HCT116 (cell line): ENCODE data around the gene RNPS1. TPM values are rescaled to one million over a fixed set of nuclear protein-coding genes. Genes with fewer than 3 reads are reported as not detected.

ENCODE experiments used
- ATAC-seq: fragments of 200-7000 bp; cut with Tn5 transposase; 2 replicates; pipeline ENCODE4 v1.9.1; 2020; ENCODE audit warnings: mild to moderate bottlenecking, moderate library complexity
- BruUV-seq: library from RNA; stranded (reverse); fragments of 400-500 nt; replicated peaks from 2 replicates; lab custom pipeline; 2021; lab: Mats Ljungman, UMichigan
- CTCF ChIA-PET: fragments of 300-600 bp; sonication (Branson Sonifier 250); formaldehyde crosslinking; loops from one replicate; lab custom pipeline; 2021; ENCODE audit warnings: antibody characterized with exemption; lab: Charles Lee
- POLR2A ChIA-PET: fragments of 300-600, 350-600 bp; sonication (Branson Sonifier 250); formaldehyde crosslinking; loops from one replicate; lab custom pipeline; 2021; ENCODE audit warnings: antibody characterized with exemption; lab: Charles Lee
- RAD21 ChIA-PET, 2 experiments: fragments of 300-600 bp; sonication (Branson Sonifier 250); formaldehyde crosslinking; loops; one replicate each; lab custom pipeline; 2023; ENCODE audit warnings: low total read pairs in 2 of 2; ENCODE audit not compliant: uncharacterized antibody in 2 of 2, unreplicated experiment in 2 of 2, low non-redundant PET in 1 of 2; lab: Charles Lee
- DNase-seq: peaks from one replicate; pipeline ENCODE4 v3.0.0-alpha.2; 2010; ENCODE audit warnings: low read depth, low spot score
- H2AFZ ChIP-seq: fragments of 200-600 bp; shearing (Covaris generic), sonication (generic); 2 replicates; pipeline ENCODE4 v1.6.1; 2017; ENCODE audit warnings: low read depth, mixed run types, mixed read lengths, antibody characterized with exemption, low read length; ENCODE audit not compliant: poor library complexity, severe bottlenecking
- H3K27ac ChIP-seq: 2 replicates; pipeline ENCODE4 v1.5.1; 2012; ENCODE audit warnings: low read depth, low read length
- H3K27me3 ChIP-seq: fragments of 200-600 bp; sonication (generic); 2 replicates; pipeline ENCODE4 v1.6.1; 2016; ENCODE audit warnings: mixed run types, low read length, mixed read lengths; ENCODE audit not compliant: insufficient read depth
- H3K36me3 ChIP-seq, 2 experiments: fragments of 200-500 bp in 1 of 2; fragments of 200-600 bp in 1 of 2; sonication (Bioruptor generic) in 1 of 2; sonication (generic) in 1 of 2; 2 replicates each; pipeline versions ENCODE4 v1.5.1 to v1.6.1; 2014 to 2016; ENCODE audit warnings: low read length in 2 of 2, inconsistent platforms in 1 of 2, mixed read lengths in 1 of 2, mixed run types in 1 of 2; ENCODE audit not compliant: insufficient read depth in 2 of 2, control insufficient read depth in 1 of 2
- H3K4me1 ChIP-seq, 2 experiments: fragments of 200-600 bp in 1 of 2; sonication (generic) in 1 of 2; 2 replicates each; pipeline versions ENCODE4 v1.5.1 to v1.6.1; 2012 to 2017; ENCODE audit warnings: low read length in 2 of 2, inconsistent platforms in 1 of 2, mild to moderate bottlenecking in 1 of 2, mixed read lengths in 1 of 2, mixed run types in 1 of 2, moderate library complexity in 1 of 2; ENCODE audit not compliant: insufficient read depth in 2 of 2, control insufficient read depth in 1 of 2
- H3K4me2 ChIP-seq: fragments of 200-600 bp; sonication (generic); 2 replicates; pipeline ENCODE4 v1.6.1; 2017; ENCODE audit warnings: mixed run types, low read length, mixed read lengths
- H3K4me3 ChIP-seq, 2 experiments: fragments of 200-600 bp in 1 of 2; sonication (generic) in 1 of 2; replicated peaks in 1 of 2; 2 replicates each; pipeline ENCODE4 v1.5.1; 2011 to 2016; ENCODE audit warnings: low read length in 2 of 2, control low read depth in 1 of 2, low read depth in 1 of 2, mild to moderate bottlenecking in 1 of 2, mixed read lengths in 1 of 2, mixed run types in 1 of 2
- H3K79me2 ChIP-seq: fragments of 200-600 bp; sonication (generic); 2 replicates; pipeline ENCODE4 v1.6.1; 2017; ENCODE audit warnings: mild to moderate bottlenecking, mixed run types, low read length, moderate library complexity, mixed read lengths; ENCODE audit not compliant: insufficient read depth
- H3K9ac ChIP-seq: fragments of 200-600 bp; sonication (generic); 2 replicates; pipeline ENCODE4 v1.6.1; 2016; ENCODE audit warnings: low read length, mixed read lengths
- H3K9me2 ChIP-seq: fragments of 200-600 bp; sonication (generic), shearing (Covaris generic); 2 replicates; pipeline ENCODE4 v1.6.1; 2017; ENCODE audit warnings: mixed run types, mild to moderate bottlenecking, moderate library complexity; ENCODE audit not compliant: insufficient read depth
- H3K9me3 ChIP-seq, 2 experiments: fragments of 200-500 bp in 1 of 2; fragments of 200-600 bp in 1 of 2; sonication (Bioruptor generic) in 1 of 2; sonication (generic) in 1 of 2; 2 replicates each; pipeline ENCODE4 v1.6.1; 2014 to 2017; ENCODE audit warnings: low read length in 2 of 2, mixed read lengths in 2 of 2, inconsistent platforms in 1 of 2, low read depth in 1 of 2, mild to moderate bottlenecking in 1 of 2, mixed run types in 1 of 2, moderate library complexity in 1 of 2; ENCODE audit not compliant: control insufficient read depth in 1 of 2, insufficient read depth in 1 of 2
- H4K20me1 ChIP-seq: fragments of 200-600 bp; sonication (generic), shearing (Covaris generic); 2 replicates; pipeline ENCODE4 v1.6.1; 2017; ENCODE audit warnings: mixed run types, mild to moderate bottlenecking, moderate library complexity; ENCODE audit not compliant: insufficient read depth
- CEBPB ChIP-seq: IDR thresholded peaks from 2 replicates; pipeline ENCODE4 v1.6.1; 2012; ENCODE audit warnings: low read depth
- EZH2phosphoT487 ChIP-seq: fragments of 200-600 bp; IDR thresholded peaks from 2 replicates; pipeline ENCODE4 v1.6.1; 2018; ENCODE audit warnings: antibody characterized with exemption, borderline replicate concordance
- REST ChIP-seq: IDR thresholded peaks from 2 replicates; pipeline ENCODE4 v1.6.1; 2012; ENCODE audit warnings: low read depth
- ZBTB33 ChIP-seq: IDR thresholded peaks from 2 replicates; pipeline ENCODE4 v1.6.1; 2011; ENCODE audit warnings: mild to moderate bottlenecking, low read length, moderate library complexity; ENCODE audit not compliant: insufficient replicate concordance; ENCODE audit errors: extremely low read depth
- intact Hi-C: fragments of 100-400 bp; cut with micrococcal nuclease; formaldehyde crosslinking; loops from 2 replicates; pipeline ENCODE4 v1.10.0; 2022
- total RNA-seq: library from RNA; stranded (reverse); gene quantifications from one replicate; pipeline ENCODE4 v1.2.1, GENCODE V29; 2021; ENCODE audit not compliant: unreplicated experiment
- TF ChIP-seq, protein P1 (sequence below): IDR thresholded peaks from 2 replicates; pipeline ENCODE4 v1.6.1; 2012

The RNPS1 gene
- total RNA-seq, 1 experiment from 2014 or later: 257 TPM

DNA sequence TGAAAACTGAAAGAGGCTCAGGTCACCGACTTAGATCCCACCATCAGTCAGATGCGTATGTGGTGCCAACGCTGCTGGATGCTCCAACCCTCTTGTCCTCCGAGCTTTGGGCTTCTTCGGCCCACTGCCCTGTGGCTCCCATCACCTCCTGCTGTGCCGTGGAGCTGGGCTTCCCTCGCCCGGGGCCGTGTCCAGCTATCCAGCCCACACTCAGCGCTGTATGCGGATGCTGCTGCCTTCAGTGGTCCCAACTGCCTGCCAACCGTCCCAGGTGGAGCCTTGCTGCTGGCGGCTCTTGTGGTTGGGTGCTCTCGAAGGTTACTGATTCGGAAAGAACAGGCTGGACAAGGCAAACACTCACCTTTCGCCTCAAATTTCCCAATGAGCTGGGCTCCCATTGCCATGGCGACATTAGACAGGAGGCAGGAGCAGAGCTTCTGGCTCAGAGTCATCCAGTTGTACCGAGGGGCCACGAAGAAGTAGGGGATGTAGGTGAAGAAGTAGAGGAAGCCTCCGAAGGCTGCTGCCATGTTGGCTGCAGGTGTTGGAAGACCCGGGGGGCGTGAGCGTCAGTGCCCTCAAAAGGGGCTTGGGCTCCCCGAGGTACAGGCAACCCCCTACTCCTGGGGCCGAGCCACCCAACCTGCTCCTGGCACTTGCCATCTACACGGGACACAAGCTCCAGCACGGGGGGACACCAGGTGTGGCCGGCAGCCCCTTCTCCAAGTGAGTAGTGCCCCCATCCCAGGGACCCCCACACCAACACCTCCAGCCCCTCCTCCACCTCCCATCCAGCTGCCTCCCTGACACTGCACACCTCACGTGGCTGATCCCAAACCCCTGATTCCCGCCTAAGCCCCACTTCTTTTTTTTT is 40.4 kb upstream of the RNPS1 start:
- Histone ChIP-seq H2AFZ (no peak overlapping the region), H3K27ac (no peak overlapping the region), H3K9me2 (no peaks in the 10 kb centered on the region), H3K4me1 (no peaks in the 10 kb centered on the region), H4K20me1 (no peaks in the 10 kb centered on the region), H3K79me2 (no peaks in the 10 kb centered on the region), H3K9ac (no peak overlapping the region), H3K4me2 (no peak overlapping the region), H3K27me3 (no peaks in the 10 kb centered on the region), H3K4me3 (no peak overlapping the region), H3K9me3 (no peaks in the 10 kb centered on the region), H3K36me3 (no peaks in the 10 kb centered on the region)
- DNase-seq: no peak
- ATAC-seq: no peak
- ChIA-PET RAD21 (no interaction called here), POLR2A (no interaction called here), CTCF (no interaction called here)
- BruUV-seq: no TSS peak
- TF ChIP-seq EZH2phosphoT487 (no peak), REST (no peak), CEBPB (no peak), ZBTB33 (no peak)
- TF ChIP-seq, protein P1, sequence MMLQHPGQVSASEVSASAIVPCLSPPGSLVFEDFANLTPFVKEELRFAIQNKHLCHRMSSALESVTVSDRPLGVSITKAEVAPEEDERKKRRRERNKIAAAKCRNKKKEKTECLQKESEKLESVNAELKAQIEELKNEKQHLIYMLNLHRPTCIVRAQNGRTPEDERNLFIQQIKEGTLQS: no peak
- intact Hi-C loops: no loop called here
